Lung (tissue), 12 donors: ENCODE results near the gene DRD3. TPM values are rescaled to one million over a fixed set of nuclear protein-coding genes. Genes with fewer than 3 reads are reported as not detected.

ENCODE experiments used
- ATAC-seq: fragments of 200-7000 bp; cut with Tn5 transposase; one replicate; pipeline ENCODE4 v1.9.1; 2020; ENCODE audit warnings: moderate number of reproducible peaks; ENCODE audit not compliant: insufficient read depth, low FRiP score
- DNase-seq, 3 donors: peaks; one replicate each; pipeline ENCODE4 v3.0.0-alpha.2; 2013 to 2017
- H3K27ac ChIP-seq, 2 donors: one replicate each; pipeline ENCODE4 v1.5.1; 2013; ENCODE audit warnings: mild to moderate bottlenecking in 2 of 2, moderate library complexity in 2 of 2, control low read depth in 1 of 2, inconsistent platforms in 1 of 2, low read depth in 1 of 2, low read length in 1 of 2
- H3K27me3 ChIP-seq, 3 donors: one replicate each; pipeline ENCODE4 v1.5.1; 2013; ENCODE audit warnings: low read length in 2 of 3; ENCODE audit not compliant: control insufficient read depth in 3 of 3, insufficient read depth in 3 of 3
- H3K36me3 ChIP-seq, 4 donors: one replicate each; pipeline ENCODE4 v1.5.1; 2013; ENCODE audit warnings: low read length in 4 of 4, mild to moderate bottlenecking in 1 of 4, moderate library complexity in 1 of 4; ENCODE audit not compliant: control insufficient read depth in 4 of 4, insufficient read depth in 4 of 4
- H3K4me1 ChIP-seq, 5 donors: one replicate each; pipeline ENCODE4 v1.5.1; 2013; ENCODE audit warnings: low read length in 5 of 5, mild to moderate bottlenecking in 2 of 5, moderate library complexity in 1 of 5; ENCODE audit not compliant: control insufficient read depth in 5 of 5, insufficient read depth in 5 of 5
- H3K4me3 ChIP-seq: one replicate; pipeline ENCODE4 v1.5.1; 2013; ENCODE audit warnings: mild to moderate bottlenecking, control low read depth, moderate library complexity
- H3K9ac ChIP-seq, 2 donors: one replicate each; pipeline ENCODE4 v1.5.1; 2013; ENCODE audit warnings: low read length in 2 of 2, control low read depth in 1 of 2; ENCODE audit not compliant: insufficient read depth in 1 of 2
- H3K9me3 ChIP-seq, 4 donors: one replicate each; pipeline ENCODE4 v1.5.1; 2013; ENCODE audit warnings: low read length in 3 of 4, mild to moderate bottlenecking in 1 of 4, moderate library complexity in 1 of 4; ENCODE audit not compliant: control insufficient read depth in 4 of 4, insufficient read depth in 3 of 4
- WGBS, 2 donors: extraction: QIAGEN DNeasy Blood & Tissue Kit; methylation state at CpG; one replicate each; pipeline ENCODE4 v1.1.7; 2013; 5-methylcytosine and 5-hydroxymethylcytosine counted together
- polyA plus RNA-seq, 2 donors: library from polyadenylated mRNA; stranded (reverse); fragments of 200-250 nt; gene quantifications; one replicate each; pipeline ENCODE4 v1.2.1, GENCODE V29; 2013
- total RNA-seq, 2 donors: library from RNA; depleted of rRNA in 1 of 2; stranded (reverse); fragments of >200 nt in 1 of 2; gene quantifications; one replicate each; pipeline ENCODE4 v1.2.1, GENCODE V29; 2014 to 2021
- TF ChIP-seq, protein P1 (sequence below): IDR thresholded peaks from 2 replicates; pipeline ENCODE4 v1.5.1; 2012; ENCODE audit warnings: mild to moderate bottlenecking; ENCODE audit errors: control extremely low read depth, extremely low read depth
- donor health status: control.
- donor health status: control.
- donor health status: Bipolar disorder and iron deficiency.
- donor health status: healthy.
- donor health status: DM: yes; HTN: yes; CAD: no.

DRD3 gene
- total and polyA plus RNA-seq, 4 donors: not detected

DNA sequence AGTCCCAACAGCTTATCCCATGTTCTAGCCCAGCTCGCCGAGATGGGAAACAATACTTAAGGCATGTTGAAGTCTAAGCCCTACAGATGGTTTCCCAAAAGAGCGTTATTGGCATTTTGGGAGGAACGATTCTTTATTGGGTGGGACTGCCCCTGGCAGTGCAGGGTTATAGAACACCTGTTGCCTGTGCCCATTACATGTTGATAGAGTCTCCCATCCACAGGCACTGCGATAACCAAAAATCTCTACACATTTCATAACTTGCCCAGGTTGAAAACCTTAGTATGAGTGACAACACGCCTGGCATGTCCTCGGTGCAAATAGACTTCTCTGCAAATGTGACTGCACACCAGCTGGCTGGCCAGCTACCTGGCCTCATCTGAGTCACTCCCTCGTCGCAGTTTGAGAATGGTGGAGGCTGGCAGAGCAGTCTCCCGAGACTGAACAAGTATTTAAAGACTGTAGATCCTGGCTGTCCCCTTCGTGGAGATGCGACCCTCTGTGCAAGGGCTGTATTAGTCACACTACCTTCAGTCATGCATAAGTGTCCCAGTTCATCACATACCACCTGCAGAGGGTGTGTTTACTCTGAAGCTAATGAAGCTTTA, 39.8 kb upstream of the DRD3 start:
- Histone ChIP-seq H3K27me3 (no peaks in the 10 kb centered on the region), H3K9me3 (no peaks in the 10 kb centered on the region), H3K4me3 (no peak overlapping the region), H3K36me3 (no peaks in the 10 kb centered on the region), H3K4me1 (peaks cover 0 to 2% (median 0%) of the 10 kb centered on the region in 5 donors), H3K27ac (no peak overlapping the region), H3K9ac (no peak overlapping the region)
- DNase-seq: no peak
- TF ChIP-seq, protein P1, sequence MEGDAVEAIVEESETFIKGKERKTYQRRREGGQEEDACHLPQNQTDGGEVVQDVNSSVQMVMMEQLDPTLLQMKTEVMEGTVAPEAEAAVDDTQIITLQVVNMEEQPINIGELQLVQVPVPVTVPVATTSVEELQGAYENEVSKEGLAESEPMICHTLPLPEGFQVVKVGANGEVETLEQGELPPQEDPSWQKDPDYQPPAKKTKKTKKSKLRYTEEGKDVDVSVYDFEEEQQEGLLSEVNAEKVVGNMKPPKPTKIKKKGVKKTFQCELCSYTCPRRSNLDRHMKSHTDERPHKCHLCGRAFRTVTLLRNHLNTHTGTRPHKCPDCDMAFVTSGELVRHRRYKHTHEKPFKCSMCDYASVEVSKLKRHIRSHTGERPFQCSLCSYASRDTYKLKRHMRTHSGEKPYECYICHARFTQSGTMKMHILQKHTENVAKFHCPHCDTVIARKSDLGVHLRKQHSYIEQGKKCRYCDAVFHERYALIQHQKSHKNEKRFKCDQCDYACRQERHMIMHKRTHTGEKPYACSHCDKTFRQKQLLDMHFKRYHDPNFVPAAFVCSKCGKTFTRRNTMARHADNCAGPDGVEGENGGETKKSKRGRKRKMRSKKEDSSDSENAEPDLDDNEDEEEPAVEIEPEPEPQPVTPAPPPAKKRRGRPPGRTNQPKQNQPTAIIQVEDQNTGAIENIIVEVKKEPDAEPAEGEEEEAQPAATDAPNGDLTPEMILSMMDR: no peak
- 90% methylated on average over 12 of the region's 12 CpGs for WGBS, 2 donors
- ATAC-seq: no peak

DNA sequence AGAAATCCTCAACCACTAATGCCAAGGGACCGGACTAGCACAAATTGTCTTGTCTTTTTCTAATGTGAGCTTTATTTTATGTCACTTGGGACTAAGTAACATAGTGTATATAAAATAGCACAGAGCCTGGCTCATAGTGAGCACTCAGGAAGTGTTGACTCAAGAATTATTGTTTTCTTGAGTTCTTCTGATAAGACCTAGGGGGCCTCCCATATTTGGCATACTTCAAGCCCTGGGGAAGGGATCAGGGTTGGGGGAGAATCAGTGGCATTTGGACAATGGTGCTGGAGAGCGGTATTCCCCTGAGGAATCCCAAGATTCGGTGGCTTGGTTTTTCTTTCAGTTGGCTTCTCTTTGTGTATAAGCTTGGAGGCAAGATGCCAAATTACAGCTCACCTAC, 39.2 kb upstream of the DRD3 start:
- 84 to 94% methylated on average over 3 of the region's 3 CpGs for WGBS, 2 donors
- no peak overlapping the region for H3K27ac ChIP-seq

DNA sequence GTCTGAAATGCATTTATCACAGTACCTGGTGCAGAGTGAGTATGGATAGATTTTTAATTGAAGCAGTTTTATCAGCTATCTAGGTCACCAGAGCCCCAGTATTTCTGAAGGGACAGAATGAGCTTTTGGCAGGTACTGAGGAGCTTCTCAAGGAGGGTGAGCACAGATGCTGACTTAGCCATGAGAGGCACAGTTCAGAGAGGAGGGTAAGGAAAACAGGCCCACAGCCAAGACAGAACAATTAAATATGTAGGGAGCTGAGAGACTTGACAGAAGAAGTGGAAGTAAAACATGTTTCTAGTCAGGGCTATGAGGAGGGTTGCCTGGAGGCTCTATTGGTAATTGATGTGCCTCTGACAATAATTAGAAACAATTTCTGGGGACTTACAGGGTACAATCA, 38.4 kb upstream of the DRD3 start:
- TF ChIP-seq, protein P1: no peak
- DNase-seq (no peak), ATAC-seq (no peak)
- Histone ChIP-seq H3K4me3 (no peak overlapping the region), H3K9me3 (no peaks in the 10 kb centered on the region), H3K9ac (no peak overlapping the region), H3K36me3 (no peaks in the 10 kb centered on the region), H3K27me3 (no peaks in the 10 kb centered on the region), H3K27ac (no peak overlapping the region), H3K4me1 (peaks cover 0 to 15% (median 7%) of the 10 kb centered on the region in 5 donors)

More for the DNA sequence above, 39.2 kb upstream of the DRD3 start:
- H3K27me3 ChIP-seq: no peaks in the 10 kb centered on the region
- no peaks in the 10 kb centered on the region for H3K36me3 ChIP-seq
- no peaks in the 10 kb centered on the region for H3K9me3 ChIP-seq
- no peak overlapping the region for H3K9ac ChIP-seq
- ATAC-seq (no peak), DNase-seq (no peak)
- peaks cover 0 to 9% (median 5%) of the 10 kb centered on the region in 5 donors for H3K4me1 ChIP-seq
- no peak overlapping the region for H3K4me3 ChIP-seq
- TF ChIP-seq, protein P1: no peak
